GM23248 (cell line): ENCODE results near the gene ZG16B.

Experiments
- EZH2 ChIP-seq: fragments of 200-600 bp; sonication (generic); IDR thresholded peaks from 2 replicates; pipeline ENCODE4 v1.6.1; 2018; ENCODE audit warnings: antibody characterized with exemption, mild to moderate bottlenecking; ENCODE audit not compliant: insufficient read depth, poor library complexity, severe bottlenecking
- EZH2phosphoT487 ChIP-seq: fragments of 200-600 bp; sonication (generic); IDR thresholded peaks from 2 replicates; pipeline ENCODE4 v1.6.1; 2018; ENCODE audit warnings: antibody characterized with exemption, moderate library complexity, mild to moderate bottlenecking, low read depth; ENCODE audit not compliant: insufficient read depth

GRCh38 chr16:2848933-2849725 lies 19.0 kb downstream of the ZG16B start:
- TF ChIP-seq EZH2phosphoT487 (no peak), EZH2 (no peak)
